ENCODE measurements around the gene SF3A2.

DNA sequence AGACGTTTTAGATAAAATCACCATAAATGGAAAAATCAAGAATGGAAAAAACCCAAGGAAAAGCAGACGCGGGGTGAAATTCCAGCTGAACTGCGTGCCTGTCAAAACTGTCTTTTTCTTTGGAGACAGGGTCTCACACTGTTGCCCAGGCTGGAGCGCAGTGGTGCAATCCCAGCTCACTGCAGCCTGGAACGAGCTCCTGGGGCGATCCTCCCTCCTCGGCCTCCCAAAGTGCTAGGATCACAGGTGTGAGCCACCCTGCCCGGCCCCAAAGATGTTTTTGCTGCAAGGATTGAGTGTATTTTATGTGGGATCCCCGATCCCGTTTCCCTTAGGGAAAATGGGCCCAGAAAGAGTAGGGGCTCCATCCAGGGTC is 46.2 kb downstream of the SF3A2 start:
- TF ChIP-seq ZNF232 (CRISPR knock-in tag; IDR thresholded peaks at IDR 0.05): no peak
- TF ChIP-seq CREB1 (CRISPR knock-in tag; IDR thresholded peaks at IDR 0.05): no peak
- TF ChIP-seq TEAD1 (CRISPR knock-in tag; IDR thresholded peaks at IDR 0.05): no peak
- TF ChIP-seq, protein P1, sequence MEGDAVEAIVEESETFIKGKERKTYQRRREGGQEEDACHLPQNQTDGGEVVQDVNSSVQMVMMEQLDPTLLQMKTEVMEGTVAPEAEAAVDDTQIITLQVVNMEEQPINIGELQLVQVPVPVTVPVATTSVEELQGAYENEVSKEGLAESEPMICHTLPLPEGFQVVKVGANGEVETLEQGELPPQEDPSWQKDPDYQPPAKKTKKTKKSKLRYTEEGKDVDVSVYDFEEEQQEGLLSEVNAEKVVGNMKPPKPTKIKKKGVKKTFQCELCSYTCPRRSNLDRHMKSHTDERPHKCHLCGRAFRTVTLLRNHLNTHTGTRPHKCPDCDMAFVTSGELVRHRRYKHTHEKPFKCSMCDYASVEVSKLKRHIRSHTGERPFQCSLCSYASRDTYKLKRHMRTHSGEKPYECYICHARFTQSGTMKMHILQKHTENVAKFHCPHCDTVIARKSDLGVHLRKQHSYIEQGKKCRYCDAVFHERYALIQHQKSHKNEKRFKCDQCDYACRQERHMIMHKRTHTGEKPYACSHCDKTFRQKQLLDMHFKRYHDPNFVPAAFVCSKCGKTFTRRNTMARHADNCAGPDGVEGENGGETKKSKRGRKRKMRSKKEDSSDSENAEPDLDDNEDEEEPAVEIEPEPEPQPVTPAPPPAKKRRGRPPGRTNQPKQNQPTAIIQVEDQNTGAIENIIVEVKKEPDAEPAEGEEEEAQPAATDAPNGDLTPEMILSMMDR (IDR thresholded peaks at IDR 0.05): no peak
- no peak for TF ChIP-seq NFE2L1 (CRISPR knock-in tag; IDR thresholded peaks at IDR 0.05)
